Superior temporal gyrus (tissue), 1 donor: ENCODE data around the gene TMEM203.
A peak's percentile ranks its signal among the peaks of the same experiment; 100 is the strongest.

ENCODE experiments used
- DNase-seq: peaks from one replicate; pipeline ENCODE4 v3.0.0-alpha.2; 2016; ENCODE audit errors: extremely low spot score

Gene TMEM203

DNA sequence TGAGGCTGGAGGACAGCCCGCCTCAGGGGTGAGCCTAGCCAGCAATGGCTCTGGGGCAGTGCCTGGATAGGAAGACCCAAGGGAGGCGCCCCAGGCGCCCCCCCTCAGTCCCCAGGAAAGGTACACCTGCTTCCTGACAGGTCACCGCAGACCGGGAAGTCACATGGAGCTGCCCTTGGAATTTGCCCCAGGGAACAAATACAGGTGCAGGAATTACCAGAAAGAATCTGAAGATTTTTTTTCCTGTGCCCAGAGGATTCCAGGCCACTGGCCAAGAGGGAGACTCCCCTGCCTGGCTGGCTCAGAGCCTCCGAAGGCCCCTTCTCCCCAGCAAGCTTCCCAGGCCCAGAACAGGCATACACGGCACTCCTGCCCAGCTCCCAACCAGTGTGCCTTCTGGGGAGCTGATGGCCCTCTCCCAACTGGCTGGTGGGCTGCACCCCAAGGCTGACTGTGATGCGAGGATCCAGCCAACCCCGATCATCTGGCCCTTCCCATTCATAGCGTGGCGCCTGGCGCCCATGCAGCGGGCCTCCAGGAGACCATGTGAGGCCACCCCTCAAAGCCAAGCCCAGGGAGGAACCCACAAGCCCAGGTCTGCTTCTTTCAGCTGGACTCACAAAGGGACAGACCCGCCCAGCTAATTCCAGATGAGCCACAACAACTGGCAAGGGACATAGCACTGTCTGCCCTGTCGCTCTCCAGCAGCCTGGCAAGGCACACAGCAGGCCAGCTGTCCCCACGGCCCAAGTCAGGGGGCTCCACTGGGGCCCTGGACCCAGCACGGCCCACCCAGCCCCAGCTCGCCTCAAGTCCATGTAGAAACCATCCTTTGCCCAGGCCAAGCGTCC lies 7.2 kb downstream of the TMEM203 start:
- peak; percentile 23 for DNase-seq

DNA sequence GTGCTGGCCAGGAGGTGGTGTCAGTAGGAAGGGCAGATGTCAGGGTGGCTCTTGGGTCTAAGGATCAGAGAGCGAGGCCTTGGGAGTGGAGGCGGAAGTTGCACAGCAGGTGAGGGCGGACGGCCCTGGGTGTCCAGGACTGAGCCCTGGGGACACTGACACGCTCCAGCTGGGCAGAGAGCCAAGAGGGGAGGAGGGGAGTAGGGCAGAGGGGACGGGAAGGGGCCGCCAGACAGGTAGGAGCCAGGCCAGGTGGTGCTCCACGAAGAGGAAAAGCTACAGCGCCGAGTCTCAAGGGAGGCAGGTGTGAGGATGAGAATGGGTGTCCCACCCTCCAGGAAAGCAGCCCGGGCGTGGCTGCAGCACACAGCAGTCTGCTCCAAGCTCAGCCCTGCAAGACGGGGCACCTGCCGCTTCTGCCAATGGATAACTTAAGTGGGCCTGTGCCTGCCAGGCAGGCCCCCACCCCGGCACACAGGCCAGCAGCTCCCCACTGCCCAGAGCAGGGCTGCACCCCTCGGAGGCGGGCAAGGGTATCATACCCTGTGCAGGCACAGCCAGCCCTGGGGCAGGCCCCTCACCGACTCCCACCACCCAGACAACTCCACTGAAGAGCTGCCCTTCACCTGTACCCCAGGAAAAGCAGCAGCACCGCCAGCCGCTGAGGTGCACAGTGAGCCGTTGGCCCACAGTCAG lies 9.8 kb downstream of the TMEM203 start:
- no peak for DNase-seq

DNA sequence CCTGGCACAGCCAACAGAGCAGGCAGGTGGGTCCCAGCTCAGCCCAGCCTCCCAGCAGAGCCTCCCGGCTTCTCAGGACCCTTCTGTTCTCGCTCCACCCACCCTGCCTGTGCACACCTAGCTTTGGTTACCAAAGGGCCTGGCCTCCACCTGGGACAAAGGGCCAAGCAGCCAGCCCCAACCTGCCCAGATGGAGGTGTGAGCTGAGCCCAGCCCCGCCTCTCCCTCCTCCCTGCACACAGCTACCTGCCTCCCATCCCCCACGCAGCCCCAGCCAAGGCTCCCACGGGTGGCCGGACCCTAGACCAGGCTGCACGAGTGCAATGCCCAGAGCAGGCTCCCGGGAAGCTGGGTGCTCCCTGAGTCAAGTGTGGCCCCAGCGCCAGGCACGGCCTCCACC lies 10.5 kb downstream of the TMEM203 start:
- no peak for DNase-seq

DNA sequence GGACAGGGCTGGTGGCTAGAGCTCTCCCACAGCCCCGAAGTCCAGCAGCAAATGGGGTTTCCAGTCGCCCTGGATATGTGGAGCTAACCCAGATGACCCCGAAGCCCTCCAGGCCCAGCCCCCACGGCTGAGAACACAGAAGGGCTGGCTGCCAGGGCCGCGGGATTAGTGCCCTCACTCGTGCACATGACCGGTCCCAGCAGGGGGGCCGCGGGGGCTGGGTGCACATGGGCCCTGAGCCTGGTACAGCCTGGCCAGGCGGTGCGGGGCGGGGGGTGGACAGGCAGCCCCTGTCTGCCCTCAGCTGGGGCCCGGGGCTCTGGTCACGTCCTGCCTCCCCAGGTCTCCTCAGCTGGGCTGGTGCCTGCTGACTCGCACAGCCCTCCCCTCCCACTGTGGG lies 11.1 kb downstream of the TMEM203 start:
- peak; percentile 88 for DNase-seq

DNA sequence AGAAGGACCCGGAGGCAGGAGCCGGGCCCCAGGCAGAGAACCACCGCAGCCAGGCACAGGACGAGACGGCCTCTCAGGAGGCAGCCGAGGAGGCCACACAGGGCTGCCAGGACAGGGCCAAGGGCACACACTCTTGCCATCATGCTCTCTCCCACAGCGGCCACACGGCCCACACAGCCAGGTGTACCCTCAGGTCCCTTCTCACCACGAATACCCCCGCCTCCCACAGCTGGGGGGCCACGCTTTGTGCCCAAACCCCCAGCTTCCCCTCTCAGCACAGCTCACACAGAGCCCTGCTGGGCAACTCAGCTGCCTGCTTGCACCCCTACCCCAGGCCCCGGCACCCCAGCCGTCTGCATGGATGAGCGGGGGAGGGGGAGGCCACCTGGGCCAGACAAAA lies 11.7 kb downstream of the TMEM203 start:
- no peak for DNase-seq

DNA sequence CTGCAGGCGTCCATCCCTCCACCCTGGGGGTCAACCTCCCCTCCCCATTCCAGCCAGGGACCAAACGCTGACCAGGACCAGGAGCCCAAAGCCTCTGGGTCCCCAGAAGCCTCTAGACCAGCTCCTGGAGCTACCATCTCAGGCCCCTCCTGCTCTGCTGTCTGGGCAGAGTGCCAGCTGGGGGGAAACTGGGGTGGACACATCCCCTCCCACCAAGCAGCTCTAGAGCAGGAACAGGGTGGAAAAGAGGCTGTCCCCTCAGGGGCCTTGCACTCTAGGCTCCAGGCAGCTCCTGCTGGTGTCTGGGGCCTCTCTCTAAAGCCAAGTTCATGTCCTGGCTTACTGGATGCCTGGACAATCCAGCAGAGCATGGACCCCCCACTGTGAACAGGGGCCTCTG lies 12.6 kb downstream of the TMEM203 start:
- DNase-seq = no peak

DNA sequence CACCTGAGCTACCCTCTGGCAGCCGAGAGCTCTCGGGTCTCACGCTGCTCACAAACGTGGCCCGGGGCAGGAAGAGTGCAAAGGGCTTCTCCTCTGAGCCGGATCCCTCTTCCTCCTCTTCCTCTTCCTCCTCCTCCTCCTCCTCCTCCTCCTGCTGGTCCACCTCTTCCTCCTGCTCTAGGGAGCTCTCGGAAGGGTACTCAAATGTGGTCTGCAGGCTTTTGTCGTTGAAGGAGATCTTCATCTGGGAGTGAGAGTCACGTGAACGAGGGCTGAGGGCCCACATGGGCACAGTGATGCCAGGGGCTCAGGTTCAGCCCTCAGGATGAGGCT lies 13.0 kb downstream of the TMEM203 start:
- DNase-seq = no peak

DNA sequence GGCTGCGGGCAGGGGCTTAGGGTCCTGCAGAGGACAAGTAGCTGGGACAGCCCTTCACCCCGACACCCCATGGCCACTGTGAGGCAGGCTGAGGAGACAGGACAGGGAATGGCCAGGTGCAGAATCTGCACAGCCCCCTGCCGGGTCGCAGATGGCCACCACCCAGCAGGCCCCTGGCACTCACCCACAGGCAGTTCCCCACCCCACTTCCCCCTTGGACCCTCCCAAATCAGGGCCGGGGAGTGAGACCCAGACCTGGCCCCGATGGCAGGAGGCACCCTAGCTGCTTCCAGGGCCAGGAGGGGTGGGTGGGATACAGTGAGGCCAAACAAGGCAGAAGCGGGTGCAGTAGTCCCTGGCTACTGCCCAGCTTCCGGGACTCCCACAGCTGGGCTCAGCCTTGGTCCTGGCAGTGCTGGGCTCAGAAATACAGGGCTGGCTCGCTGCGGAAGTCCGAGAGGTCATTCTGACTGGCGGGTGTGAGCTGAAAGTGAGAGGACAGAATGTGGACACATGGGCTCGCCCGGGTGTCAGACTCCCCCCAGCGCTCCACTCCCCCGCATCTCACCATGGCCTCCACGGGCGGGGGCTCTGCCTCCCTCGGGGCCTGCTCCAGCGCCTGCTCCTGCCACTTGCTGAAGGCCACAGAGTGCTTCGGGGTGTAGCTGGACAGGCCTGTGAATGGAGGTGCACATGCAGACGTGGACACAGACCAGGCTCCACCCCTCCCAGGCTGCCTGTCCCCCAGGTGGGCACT lies 13.6 kb downstream of the TMEM203 start:
- peak; percentile 79 for DNase-seq

DNA sequence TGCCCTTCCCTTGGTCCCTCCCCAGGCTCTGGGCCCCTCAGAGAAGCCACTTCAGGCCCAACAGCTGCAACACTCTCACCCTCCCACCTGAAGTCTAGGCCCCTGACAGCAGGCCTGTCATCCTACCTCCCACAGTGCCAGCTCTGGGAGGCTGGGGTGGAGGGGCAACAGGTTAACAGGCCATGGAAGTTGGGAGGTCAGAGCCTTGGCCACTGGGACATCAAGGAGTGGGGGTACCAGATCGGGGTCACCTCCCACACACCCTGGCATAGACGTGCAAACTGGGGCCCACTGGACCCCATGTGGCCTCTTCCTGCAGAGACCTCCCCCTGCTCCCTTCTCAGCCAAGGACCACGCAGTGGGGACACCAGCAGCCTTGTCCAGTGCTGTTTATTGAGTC lies 14.2 kb downstream of the TMEM203 start:
- no peak for DNase-seq

DNA sequence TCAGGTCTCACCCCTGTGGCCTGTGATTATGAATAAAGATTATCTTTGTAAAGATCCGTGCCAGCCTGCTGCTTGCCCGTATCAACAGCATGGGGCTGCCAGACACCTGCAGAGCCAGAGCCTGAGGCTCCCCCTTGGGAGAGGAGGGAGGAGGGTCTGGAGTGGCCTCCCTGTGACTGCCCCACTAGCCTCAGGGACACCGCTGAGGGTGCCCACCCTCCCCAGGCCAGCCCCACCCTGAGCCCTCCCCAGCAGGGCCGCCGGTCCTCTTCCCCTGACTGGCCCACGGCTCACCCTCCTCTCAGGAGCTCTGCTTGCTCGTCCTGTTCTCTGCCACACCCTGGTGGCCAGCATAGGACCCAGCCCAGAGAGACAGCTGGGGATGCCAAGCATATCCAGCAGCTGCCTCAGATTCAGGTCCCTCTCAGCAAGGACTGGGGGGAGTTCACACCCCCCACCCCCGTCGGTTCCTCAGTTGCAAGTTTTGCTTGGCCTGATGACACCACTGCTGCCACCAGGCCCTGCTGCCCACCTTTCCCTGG lies 15.1 kb downstream of the TMEM203 start:
- DNase-seq = no peak

DNA sequence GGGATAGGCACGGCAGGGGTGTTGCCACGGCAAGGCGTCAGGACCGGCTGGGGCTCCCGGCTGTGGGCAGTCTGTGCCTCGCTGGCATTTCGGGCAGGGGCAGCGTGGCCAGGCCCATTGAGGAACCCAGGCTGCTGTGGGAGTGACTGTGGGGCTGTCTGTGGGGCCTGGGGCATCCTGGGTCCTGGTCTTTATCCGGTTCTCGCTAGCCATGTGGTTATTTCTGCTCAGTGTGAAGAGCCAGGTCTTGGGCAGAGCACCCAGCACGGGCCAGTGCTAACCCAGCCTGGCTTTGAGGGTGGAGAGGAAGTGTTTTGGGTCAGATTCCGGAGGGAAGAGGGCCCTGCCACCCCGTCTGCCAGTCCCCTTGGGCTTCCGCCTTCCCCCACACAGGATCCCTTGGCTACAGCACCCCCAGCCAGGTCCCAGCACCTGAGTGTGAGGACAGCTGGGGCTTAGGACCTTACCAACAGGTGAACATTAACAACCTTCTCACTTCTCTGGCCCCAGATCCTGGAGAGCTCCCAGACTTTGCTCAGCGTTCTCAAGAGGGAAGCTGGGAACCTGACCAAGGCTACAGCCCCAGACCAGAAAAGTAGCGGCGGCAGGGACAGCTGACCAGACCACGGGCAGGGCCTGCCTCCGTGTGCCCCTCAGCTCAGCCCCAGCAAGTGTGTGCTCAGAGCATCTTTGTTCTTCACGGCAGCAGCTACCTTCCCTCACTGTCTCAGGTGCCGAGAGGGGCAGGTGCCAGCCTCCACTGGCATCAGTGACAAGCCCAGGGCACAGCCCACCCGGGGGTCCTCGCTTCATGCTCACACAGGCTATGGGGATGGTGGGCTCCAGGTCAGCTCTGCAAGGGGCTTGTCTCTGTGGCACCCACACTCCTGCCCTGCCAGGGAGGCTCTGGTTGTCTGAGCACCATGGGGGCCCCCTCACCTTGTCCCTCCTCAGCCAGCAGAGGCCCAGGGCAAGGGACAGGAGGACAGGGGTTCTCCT lies 15.9 kb downstream of the TMEM203 start:
- no peak for DNase-seq

DNA sequence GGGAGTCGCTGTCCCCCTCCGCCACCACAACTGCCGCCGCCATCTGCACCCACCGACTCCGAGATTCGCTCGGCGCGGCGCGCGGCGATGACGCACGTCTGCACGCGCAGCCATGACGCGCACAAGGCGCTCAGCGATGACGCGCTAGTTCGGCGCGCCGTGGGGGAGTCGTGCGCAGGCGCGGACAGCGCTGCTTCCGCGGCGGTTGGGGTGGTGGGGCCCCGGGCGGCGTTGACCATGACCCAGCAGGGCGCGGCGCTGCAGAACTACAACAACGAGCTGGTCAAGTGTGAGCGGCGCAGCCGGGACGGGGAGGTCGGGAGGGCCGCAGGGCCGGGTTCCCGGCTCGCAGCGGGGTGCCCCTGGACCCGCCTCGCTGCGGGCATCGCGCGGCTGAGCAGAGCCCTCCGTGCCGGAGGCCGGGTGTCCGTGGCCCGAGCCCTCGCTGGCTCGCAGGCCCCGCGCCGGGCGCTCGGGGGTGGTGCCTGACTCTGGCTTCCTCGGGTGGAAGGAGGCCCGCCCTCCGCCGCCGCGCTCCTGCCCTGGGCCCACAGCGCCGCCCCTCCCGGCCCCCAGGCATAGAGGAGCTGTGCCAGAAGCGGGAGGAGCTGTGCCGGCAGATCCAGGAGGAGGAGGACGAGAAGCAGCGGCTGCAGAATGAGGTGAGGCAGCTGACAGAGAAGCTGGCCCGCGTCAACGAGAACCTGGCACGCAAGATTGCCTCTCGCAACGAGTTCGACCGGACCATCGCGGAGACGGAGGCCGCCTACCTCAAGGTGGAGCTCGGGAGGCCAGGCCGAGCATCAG lies 16.8 kb downstream of the TMEM203 start, which contains the start of the genes ANAPC2 and SSNA1:
Gene ANAPC2, minus strand, starts transcription at position 71 of the 807 bp plus-strand sequence. Its CDS starts 28 bp downstream, at position 43.
Gene SSNA1, plus strand, starts transcription at position 187 of the 807 bp plus-strand sequence. Its CDS starts 51 bp downstream, at position 238.
- DNase-seq = peak; percentile 91

DNA sequence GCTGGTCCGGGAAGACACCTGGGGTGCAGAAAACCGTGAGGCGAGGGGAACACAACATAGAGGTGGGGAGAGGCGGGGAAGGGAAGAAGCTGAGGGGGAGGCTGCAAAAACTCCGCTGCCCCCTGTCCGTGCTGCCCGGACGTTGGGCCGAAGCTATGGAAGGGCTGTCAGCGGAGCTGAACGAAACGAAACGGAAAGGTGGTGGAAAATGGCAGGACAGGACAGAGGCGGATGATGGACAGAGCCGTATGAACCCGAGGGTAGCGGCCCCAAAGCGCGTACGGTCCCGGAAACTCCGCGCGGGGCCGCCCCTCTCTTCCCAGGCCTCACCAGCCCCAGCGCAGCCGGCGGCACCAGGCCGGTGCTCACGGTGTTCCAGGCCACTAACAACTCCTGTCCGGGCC lies 17.4 kb downstream of the TMEM203 start:
- DNase-seq = no peak

DNA sequence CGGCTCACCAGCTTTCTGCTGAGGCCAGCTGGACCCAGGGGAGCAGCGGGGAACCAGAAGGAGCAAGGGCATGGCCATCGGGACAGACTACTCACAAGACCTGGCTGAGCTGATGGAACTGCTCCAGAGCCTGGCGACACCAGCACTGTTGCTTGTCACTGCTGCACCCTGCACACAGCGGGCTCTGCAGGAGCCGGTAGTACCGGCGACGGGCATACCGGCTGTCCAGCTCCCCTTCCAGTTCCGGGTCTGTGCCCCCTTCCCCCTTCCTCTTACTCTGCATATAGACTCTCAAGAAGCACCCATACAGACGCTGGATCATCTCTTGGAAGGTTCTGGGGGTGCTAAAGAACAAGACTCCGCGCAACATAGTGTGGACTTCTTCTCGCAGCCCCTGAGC lies 18.1 kb downstream of the TMEM203 start:
- DNase-seq = no peak

DNA sequence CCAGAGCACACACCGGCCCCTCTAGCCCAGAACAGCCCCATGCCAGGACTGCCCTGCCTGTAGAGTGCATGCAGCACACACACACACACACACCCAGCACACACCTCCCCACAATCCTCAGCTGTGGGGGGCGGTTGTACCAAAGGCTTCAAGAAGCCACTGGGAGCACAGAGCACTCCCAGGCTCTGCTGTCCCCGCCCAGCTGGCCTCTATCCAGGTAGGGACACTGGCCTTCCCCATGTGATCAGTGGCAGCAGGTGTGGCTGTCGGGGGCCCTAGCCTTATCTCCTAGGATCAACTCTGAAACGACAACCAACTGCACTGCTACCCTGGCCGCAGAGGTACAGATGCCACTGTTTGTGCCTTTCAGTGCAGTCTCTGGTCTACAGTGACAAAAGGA lies 19.1 kb downstream of the TMEM203 start:
- no peak for DNase-seq

DNA sequence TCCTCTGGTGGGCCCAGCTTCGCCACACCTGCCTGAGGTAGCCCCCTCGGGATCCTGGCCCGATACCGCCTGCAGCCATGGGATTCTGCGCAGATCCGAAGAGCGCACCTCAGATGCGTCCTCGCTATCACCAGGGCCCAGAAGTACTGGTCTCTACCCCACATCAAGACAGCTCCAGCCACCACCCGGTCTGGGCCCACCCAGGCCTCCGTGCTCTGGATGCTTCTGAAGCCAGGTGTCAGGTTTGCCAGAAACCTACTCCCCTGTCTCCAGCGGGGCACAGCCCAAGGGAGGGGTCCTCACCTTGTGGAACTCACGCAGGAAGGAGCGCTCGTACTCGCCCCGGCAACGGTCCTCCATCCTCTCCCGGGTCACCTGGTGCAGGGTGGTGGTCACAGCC lies 19.5 kb downstream of the TMEM203 start:
- no peak for DNase-seq

DNA sequence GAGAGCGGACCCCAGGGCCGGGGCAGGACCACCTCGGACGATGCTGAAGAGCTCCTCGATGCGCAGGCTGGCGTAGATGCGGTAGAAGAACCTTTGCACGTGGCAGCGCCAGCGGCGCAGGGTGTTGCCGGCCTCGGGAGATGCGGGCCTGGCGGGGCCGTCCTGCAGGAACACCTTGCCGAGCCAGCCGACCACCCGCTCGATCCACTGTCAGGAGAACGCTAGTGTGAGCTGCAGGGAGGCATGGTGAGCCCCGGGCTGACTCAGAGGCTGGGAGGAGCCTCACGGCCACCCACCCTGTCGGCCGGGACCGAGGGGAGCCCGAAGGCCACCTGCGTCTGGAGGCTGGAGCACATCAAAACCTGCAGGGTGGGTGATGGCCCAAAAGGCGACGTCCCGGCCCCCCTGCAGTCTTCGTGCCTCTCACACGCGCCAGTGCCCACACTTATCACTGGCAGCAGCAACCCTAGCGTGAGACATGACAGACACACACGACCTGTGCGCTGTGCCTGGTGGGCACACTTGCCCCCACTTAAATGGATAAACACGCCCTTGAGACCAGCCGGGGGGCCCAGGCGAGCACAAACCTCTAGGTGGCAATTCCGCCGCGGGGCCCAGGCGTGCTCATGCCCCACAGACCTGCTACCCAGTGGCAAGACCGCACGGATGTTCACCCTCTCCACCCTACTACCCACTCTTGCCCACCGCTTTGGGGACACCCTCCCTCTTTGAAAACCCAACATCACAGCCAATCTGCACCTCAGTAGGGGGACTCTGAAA lies 20.4 kb downstream of the TMEM203 start:
- DNase-seq = no peak

DNA sequence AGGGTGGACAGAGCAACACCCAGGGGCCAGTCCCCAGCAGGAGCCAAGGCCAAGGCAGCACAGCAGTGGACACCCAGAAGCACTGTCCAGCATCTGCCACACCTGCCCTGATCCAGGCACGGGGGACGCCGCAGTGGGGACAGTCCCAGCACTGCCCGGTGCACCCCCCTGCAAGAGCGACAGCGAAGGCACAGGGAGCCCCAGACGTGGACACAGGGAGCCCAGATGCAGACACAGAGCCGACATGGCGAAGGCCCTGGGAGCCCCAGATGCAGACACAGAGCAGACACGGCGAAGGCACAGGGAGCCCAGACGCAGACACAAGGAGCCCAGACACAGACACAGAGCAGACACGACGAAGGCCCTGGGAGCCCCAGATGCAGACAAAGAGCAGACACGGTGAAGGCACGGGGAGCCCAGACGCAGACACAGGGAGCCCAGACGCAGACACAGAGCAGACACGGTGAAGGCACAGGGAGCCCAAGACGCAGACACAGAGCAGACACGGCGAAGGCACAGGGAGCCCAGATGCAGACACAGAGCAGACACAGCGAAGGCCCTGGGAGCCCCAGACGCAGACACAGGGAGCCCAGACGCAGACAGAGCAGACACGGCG lies 21.4 kb downstream of the TMEM203 start:
- DNase-seq = no peak

DNA sequence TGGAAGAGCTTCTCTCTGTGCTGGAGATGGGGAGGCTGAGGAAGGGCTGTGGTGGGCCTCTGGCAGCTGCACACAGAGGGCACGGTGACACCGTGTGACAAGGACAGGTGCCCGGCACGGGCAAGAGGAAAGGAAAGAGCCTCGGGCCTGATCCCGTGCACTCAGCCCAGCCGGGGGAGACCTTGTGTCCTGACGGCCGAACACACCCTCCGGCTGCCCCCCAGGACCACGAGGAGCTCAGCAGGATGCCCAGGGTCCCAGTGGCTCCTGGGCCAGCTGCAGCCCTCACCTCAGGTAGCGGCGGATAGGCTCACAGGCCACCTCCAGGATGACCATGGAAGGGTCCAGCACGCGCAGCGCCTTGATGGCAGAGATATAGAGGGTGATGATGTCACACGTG lies 22.6 kb downstream of the TMEM203 start:
- no peak for DNase-seq
